HG03442 (cell line): ENCODE results near the gene MYMX.

Experiments
- ATAC-seq: cut with Tn5 transposase; IDR thresholded peaks from one replicate; pipeline ENCODE4 v1.9.1; 2021; ENCODE audit warnings: mild to moderate bottlenecking, moderate library complexity; ENCODE audit not compliant: unreplicated experiment

The MYMX gene

GRCh38 chr6:44219053-44219814 is 2.5 kb downstream of the MYMX start:
- peak; percentile 53 for ATAC-seq

GRCh38 chr6:44219815-44220784 is 3.4 kb downstream of the MYMX start:
- ATAC-seq, result no peak

GRCh38 chr6:44220913-44221290 is 4.2 kb downstream of the MYMX start:
- ATAC-seq, result no peak

- ATAC-seq, result peak; percentile 39
Measured at GRCh38 chr6:44221291-44221960, 4.7 kb downstream of the MYMX start.

- no peak for ATAC-seq
Measured at GRCh38 chr6:44221961-44222335, 5.2 kb downstream of the MYMX start.

GRCh38 chr6:44222486-44223318 is 6.0 kb downstream of the MYMX start:
- no peak for ATAC-seq

GRCh38 chr6:44223319-44224028 is 6.7 kb downstream of the MYMX start, which contains the start of gene SLC29A1:
SLC29A1 (plus strand) TSS chr6:44223595; CDS start chr6:44227314, 3,719 bp downstream.
- ATAC-seq, result peak; percentile 40

GRCh38 chr6:44224029-44224964 is 7.6 kb downstream of the MYMX start:
- ATAC-seq, result no peak

- ATAC-seq, result no peak
Measured at GRCh38 chr6:44224965-44225305, 8.2 kb downstream of the MYMX start.

- no peak for ATAC-seq
Measured at GRCh38 chr6:44225579-44226325, 9.0 kb downstream of the MYMX start.

GRCh38 chr6:44226368-44227147 is 9.8 kb downstream of the MYMX start:
- no peak for ATAC-seq

- no peak for ATAC-seq
Measured at GRCh38 chr6:44227148-44227793, 10.5 kb downstream of the MYMX start.

GRCh38 chr6:44228031-44228430 is 11.3 kb downstream of the MYMX start:
- no peak for ATAC-seq

GRCh38 chr6:44228433-44228832 is 11.7 kb downstream of the MYMX start:
- no peak for ATAC-seq

- ATAC-seq, result no peak
Measured at GRCh38 chr6:44228836-44229235, 12.1 kb downstream of the MYMX start.

GRCh38 chr6:44229376-44230033 is 12.8 kb downstream of the MYMX start:
- ATAC-seq, result no peak
